GM23338 (cell line): ENCODE results near the gene MEOX1. TPM values are rescaled to one million over a fixed set of nuclear protein-coding genes. Genes with fewer than 3 reads are reported as not detected.

ENCODE experiments used
- ATAC-seq: fragments of 200-7000 bp; cut with Tn5 transposase; 3 replicates; pipeline ENCODE4 v1.9.1; 2020
- DNase-seq: peaks from one replicate; pipeline ENCODE4 v3.0.0-alpha.2; 2015; ENCODE audit warnings: low spot score
- H2AFZ ChIP-seq: fragments of 200-600 bp; sonication (generic); 2 replicates; pipeline ENCODE4 v1.8.0; 2016; ENCODE audit warnings: antibody characterized with exemption, mild to moderate bottlenecking, moderate library complexity
- H3F3A ChIP-seq: fragments of 200-600 bp; sonication (generic); replicated peaks from 2 replicates; pipeline ENCODE4 v1.8.0; 2017; ENCODE audit warnings: antibody characterized with exemption, mixed run types, low read depth
- H3K27ac ChIP-seq: fragments of 200-600 bp; sonication (generic); 2 replicates; pipeline ENCODE4 v1.6.1; 2016; ENCODE audit warnings: low read depth
- H3K27me3 ChIP-seq: fragments of 200-600 bp; sonication (generic); 2 replicates; pipeline ENCODE4 v1.8.0; 2016; ENCODE audit warnings: mild to moderate bottlenecking, mixed run types, moderate library complexity; ENCODE audit not compliant: insufficient read depth
- H3K36me3 ChIP-seq: fragments of 200-600 bp; sonication (generic); 2 replicates; pipeline ENCODE4 v1.8.0; 2016; ENCODE audit warnings: mild to moderate bottlenecking; ENCODE audit not compliant: insufficient read depth
- H3K4me1 ChIP-seq: fragments of 200-600 bp; sonication (generic); 2 replicates; pipeline ENCODE4 v1.8.0; 2016; ENCODE audit warnings: mild to moderate bottlenecking, moderate library complexity; ENCODE audit not compliant: insufficient read depth
- H3K4me2 ChIP-seq: fragments of 200-600 bp; sonication (generic); 2 replicates; pipeline ENCODE4 v1.7.1; 2017; ENCODE audit warnings: mixed run types
- H3K4me3 ChIP-seq: fragments of 200-600 bp; sonication (generic); 2 replicates; pipeline ENCODE4 v1.6.1; 2016; ENCODE audit warnings: mixed run types
- H3K79me2 ChIP-seq: fragments of 200-600 bp; sonication (generic); replicated peaks from 2 replicates; pipeline ENCODE4 v1.8.0; 2017; ENCODE audit warnings: mild to moderate bottlenecking; ENCODE audit not compliant: insufficient read depth
- H3K9me2 ChIP-seq: fragments of 200-600 bp; sonication (generic); 2 replicates; pipeline ENCODE4 v1.8.0; 2017; ENCODE audit not compliant: insufficient read depth
- H4K20me1 ChIP-seq: fragments of 200-600 bp; sonication (generic); replicated peaks from 2 replicates; pipeline ENCODE4 v1.8.0; 2017; ENCODE audit warnings: mild to moderate bottlenecking; ENCODE audit not compliant: insufficient read depth
- H3K27ac Mint-ChIP-seq: 2 replicates; pipeline ENCODE4 v1.8.0; 2020; ENCODE audit warnings: inconsistent platforms, mild to moderate bottlenecking, moderate library complexity, mixed read lengths
- H3K27me3 Mint-ChIP-seq: 3 replicates; pipeline ENCODE4 v1.8.0; 2022; ENCODE audit warnings: low read depth, mild to moderate bottlenecking, moderate library complexity, mixed read lengths, inconsistent platforms; ENCODE audit not compliant: insufficient read depth, poor library complexity
- H3K36me3 Mint-ChIP-seq: 3 replicates; pipeline ENCODE4 v1.8.0; 2021; ENCODE audit warnings: low read depth, mild to moderate bottlenecking, inconsistent platforms, moderate library complexity, mixed read lengths
- H3K4me1 Mint-ChIP-seq: 3 replicates; pipeline ENCODE4 v1.8.0; 2020; ENCODE audit warnings: mild to moderate bottlenecking, inconsistent platforms, mixed read lengths
- H3K4me3 Mint-ChIP-seq: 3 replicates; pipeline ENCODE4 v1.8.0; 2021; ENCODE audit warnings: moderate library complexity, mild to moderate bottlenecking, inconsistent platforms, mixed read lengths
- H3K9me3 Mint-ChIP-seq: 3 replicates; pipeline ENCODE4 v1.8.0; 2020; ENCODE audit warnings: moderate library complexity, mild to moderate bottlenecking, inconsistent platforms, mixed read lengths
- CREB1 ChIP-seq: fragments of 250-450 bp; sonication (Bioruptor Pico); IDR thresholded peaks from 2 replicates; pipeline ENCODE4 v1.5.0; 2020; ENCODE audit warnings: low read depth, mild to moderate bottlenecking, moderate library complexity
- STAT1 ChIP-seq: IDR thresholded peaks from one replicate; pipeline ENCODE4 v1.6.1; 2016; ENCODE audit warnings: antibody characterized with exemption; ENCODE audit not compliant: unreplicated experiment
- ZNF114 ChIP-seq: fragments of 250-450 bp; sonication (Bioruptor Pico); IDR thresholded peaks from 2 replicates; pipeline ENCODE4 v1.5.0; 2020; ENCODE audit warnings: mild to moderate bottlenecking, moderate library complexity
- ZNF331 ChIP-seq: fragments of 250-450 bp; sonication (Bioruptor Pico); IDR thresholded peaks from 2 replicates; pipeline ENCODE4 v1.5.0; 2020; ENCODE audit warnings: low read depth, mild to moderate bottlenecking, moderate library complexity
- polyA plus RNA-seq: library from polyadenylated mRNA; unstranded; fragments of >200 nt; fragmentation: Nextera tagmentation; extraction: Ambion mirVana; gene quantifications from 2 replicates; pipeline ENCODE4 v1.2.1, GENCODE V29; 2016
- total RNA-seq: library from RNA; depleted of rRNA; stranded (reverse); fragments of >200 nt; shearing (Covaris generic); gene quantifications from 2 replicates; pipeline ENCODE4 v1.2.3, GENCODE V29; 2014
- TF ChIP-seq, protein P1 (sequence below): fragments of 250-450 bp; sonication (Bioruptor Pico); IDR thresholded peaks from 2 replicates; pipeline ENCODE4 v1.5.0; 2020; ENCODE audit warnings: mild to moderate bottlenecking, moderate library complexity
- TF ChIP-seq, protein P2 (sequence below): IDR thresholded peaks from 2 replicates; pipeline ENCODE4 v1.6.1; 2016; ENCODE audit warnings: antibody characterized with exemption
- TF ChIP-seq, protein P3 (sequence below), 2 experiments: fragments of 200-600 bp in 1 of 2; sonication (generic) in 1 of 2; conservative IDR thresholded peaks; 2 replicates each; pipeline versions ENCODE4 v1.5.1 to v1.6.1; 2016 to 2017; ENCODE audit warnings: antibody characterized with exemption in 2 of 2, low read depth in 2 of 2, mild to moderate bottlenecking in 2 of 2, moderate library complexity in 1 of 2

Gene MEOX1
- total and polyA plus RNA-seq, 2 experiments from 2014 or later, result not detected

DNA sequence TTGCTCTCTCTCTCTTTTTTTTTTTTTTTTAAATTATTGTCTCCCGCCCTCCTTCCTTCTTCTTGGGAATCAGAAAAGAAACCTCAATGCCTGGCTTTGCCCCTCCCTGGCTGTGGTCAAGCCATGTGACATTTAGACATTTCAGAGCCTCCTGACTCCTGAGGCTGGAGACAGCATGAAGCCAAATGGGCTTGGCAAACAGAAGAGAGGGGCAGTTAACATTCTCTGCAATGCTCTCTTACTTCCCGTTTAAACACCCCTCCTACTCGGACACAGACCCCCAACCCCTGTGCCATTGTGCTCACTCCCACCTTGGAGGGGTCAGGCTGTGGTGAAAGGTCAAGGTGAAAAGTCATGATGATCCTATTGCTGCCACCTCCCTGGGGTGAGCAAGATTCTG, 14.7 kb upstream of the MEOX1 start (continued):
- TF ChIP-seq, protein P1, sequence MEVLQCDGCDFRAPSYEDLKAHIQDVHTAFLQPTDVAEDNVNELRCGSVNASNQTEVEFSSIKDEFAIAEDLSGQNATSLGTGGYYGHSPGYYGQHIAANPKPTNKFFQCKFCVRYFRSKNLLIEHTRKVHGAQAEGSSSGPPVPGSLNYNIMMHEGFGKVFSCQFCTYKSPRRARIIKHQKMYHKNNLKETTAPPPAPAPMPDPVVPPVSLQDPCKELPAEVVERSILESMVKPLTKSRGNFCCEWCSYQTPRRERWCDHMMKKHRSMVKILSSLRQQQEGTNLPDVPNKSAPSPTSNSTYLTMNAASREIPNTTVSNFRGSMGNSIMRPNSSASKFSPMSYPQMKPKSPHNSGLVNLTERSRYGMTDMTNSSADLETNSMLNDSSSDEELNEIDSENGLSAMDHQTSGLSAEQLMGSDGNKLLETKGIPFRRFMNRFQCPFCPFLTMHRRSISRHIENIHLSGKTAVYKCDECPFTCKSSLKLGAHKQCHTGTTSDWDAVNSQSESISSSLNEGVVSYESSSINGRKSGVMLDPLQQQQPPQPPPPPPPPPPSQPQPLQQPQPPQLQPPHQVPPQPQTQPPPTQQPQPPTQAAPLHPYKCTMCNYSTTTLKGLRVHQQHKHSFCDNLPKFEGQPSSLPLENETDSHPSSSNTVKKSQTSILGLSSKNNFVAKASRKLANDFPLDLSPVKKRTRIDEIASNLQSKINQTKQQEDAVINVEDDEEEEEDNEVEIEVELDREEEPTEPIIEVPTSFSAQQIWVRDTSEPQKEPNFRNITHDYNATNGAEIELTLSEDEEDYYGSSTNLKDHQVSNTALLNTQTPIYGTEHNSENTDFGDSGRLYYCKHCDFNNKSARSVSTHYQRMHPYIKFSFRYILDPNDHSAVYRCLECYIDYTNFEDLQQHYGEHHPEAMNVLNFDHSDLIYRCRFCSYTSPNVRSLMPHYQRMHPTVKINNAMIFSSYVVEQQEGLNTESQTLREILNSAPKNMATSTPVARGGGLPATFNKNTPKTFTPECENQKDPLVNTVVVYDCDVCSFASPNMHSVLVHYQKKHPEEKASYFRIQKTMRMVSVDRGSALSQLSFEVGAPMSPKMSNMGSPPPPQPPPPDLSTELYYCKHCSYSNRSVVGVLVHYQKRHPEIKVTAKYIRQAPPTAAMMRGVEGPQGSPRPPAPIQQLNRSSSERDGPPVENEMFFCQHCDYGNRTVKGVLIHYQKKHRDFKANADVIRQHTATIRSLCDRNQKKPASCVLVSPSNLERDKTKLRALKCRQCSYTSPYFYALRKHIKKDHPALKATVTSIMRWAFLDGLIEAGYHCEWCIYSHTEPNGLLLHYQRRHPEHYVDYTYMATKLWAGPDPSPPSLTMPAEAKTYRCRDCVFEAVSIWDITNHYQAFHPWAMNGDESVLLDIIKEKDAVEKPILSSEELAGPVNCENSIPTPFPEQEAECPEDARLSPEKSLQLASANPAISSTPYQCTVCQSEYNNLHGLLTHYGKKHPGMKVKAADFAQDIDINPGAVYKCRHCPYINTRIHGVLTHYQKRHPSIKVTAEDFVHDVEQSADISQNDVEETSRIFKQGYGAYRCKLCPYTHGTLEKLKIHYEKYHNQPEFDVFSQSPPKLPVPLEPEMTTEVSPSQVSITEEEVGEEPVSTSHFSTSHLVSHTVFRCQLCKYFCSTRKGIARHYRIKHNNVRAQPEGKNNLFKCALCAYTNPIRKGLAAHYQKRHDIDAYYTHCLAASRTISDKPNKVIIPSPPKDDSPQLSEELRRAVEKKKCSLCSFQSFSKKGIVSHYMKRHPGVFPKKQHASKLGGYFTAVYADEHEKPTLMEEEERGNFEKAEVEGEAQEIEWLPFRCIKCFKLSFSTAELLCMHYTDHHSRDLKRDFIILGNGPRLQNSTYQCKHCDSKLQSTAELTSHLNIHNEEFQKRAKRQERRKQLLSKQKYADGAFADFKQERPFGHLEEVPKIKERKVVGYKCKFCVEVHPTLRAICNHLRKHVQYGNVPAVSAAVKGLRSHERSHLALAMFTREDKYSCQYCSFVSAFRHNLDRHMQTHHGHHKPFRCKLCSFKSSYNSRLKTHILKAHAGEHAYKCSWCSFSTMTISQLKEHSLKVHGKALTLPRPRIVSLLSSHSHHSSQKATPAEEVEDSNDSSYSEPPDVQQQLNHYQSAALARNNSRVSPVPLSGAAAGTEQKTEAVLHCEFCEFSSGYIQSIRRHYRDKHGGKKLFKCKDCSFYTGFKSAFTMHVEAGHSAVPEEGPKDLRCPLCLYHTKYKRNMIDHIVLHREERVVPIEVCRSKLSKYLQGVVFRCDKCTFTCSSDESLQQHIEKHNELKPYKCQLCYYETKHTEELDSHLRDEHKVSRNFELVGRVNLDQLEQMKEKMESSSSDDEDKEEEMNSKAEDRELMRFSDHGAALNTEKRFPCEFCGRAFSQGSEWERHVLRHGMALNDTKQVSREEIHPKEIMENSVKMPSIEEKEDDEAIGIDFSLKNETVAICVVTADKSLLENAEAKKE, result no peak
- TF ChIP-seq STAT1, result no peak
- TF ChIP-seq, protein P2, sequence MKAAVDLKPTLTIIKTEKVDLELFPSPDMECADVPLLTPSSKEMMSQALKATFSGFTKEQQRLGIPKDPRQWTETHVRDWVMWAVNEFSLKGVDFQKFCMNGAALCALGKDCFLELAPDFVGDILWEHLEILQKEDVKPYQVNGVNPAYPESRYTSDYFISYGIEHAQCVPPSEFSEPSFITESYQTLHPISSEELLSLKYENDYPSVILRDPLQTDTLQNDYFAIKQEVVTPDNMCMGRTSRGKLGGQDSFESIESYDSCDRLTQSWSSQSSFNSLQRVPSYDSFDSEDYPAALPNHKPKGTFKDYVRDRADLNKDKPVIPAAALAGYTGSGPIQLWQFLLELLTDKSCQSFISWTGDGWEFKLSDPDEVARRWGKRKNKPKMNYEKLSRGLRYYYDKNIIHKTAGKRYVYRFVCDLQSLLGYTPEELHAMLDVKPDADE, result no peak
- TF ChIP-seq ZNF114 (CRISPR knock-in tag), result no peak
- TF ChIP-seq, protein P3, sequence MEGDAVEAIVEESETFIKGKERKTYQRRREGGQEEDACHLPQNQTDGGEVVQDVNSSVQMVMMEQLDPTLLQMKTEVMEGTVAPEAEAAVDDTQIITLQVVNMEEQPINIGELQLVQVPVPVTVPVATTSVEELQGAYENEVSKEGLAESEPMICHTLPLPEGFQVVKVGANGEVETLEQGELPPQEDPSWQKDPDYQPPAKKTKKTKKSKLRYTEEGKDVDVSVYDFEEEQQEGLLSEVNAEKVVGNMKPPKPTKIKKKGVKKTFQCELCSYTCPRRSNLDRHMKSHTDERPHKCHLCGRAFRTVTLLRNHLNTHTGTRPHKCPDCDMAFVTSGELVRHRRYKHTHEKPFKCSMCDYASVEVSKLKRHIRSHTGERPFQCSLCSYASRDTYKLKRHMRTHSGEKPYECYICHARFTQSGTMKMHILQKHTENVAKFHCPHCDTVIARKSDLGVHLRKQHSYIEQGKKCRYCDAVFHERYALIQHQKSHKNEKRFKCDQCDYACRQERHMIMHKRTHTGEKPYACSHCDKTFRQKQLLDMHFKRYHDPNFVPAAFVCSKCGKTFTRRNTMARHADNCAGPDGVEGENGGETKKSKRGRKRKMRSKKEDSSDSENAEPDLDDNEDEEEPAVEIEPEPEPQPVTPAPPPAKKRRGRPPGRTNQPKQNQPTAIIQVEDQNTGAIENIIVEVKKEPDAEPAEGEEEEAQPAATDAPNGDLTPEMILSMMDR (conservative IDR thresholded peaks at IDR 0.05; ENCODE audit: low read depth in 2 of 2), result no peak
- no peak for TF ChIP-seq CREB1 (CRISPR knock-in tag)
- no peak for TF ChIP-seq ZNF331 (CRISPR knock-in tag)

DNA sequence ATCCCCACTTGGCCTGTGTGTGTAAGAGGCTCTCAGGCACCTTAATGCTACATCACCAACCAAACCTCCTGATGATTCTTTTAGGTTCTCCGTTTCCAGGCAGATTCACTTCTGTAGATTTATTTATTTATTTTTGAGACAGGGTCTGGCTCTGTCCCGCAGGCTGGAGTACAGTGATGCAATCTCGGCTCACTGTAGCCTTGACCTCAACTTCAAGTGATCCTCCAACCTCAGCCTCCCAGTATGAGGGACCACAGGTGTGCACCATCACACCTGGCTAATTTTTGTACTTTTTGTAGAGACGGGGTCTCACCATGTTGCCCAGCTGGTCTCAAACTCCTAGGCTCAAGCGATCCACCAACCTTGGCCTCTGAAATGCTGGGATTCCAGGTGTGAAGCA, 12.7 kb upstream of the MEOX1 start:
- no peaks in the 10 kb centered on the region for H3K36me3 ChIP-seq
- DNase-seq (no peak), ATAC-seq (no peak)
- H3K27ac ChIP-seq, result no peak overlapping the region
- no peaks in the 10 kb centered on the region for H3K27me3 ChIP-seq
- Mint-ChIP-seq H3K4me3 (no peak overlapping the region), H3K36me3 (no peaks in the 10 kb centered on the region), H3K4me1 (peaks cover 50% of the 10 kb centered on the region), H3K27ac (no peak overlapping the region), H3K27me3 (peaks cover 10% of the 10 kb centered on the region), H3K9me3 (no peaks in the 10 kb centered on the region)
- H3K4me1 ChIP-seq, result peaks cover 29% of the 10 kb centered on the region
- H2AFZ ChIP-seq, result no peak overlapping the region
- no peak overlapping the region for H3K4me2 ChIP-seq
- no peak for TF ChIP-seq STAT1
- H3F3A ChIP-seq, result no peaks in the 10 kb centered on the region; the same call in 1 of the 2 replicates
- H3K4me3 ChIP-seq, result no peak overlapping the region
- H3K9me2 ChIP-seq, result no peaks in the 10 kb centered on the region
- no peaks in the 10 kb centered on the region for H4K20me1 ChIP-seq
- H3K79me2 ChIP-seq, result no peaks in the 10 kb centered on the region
